Liver (tissue), 9 donors: Measurements from ENCODE around the gene POLR2B. TPM values are rescaled to one million over a fixed set of nuclear protein-coding genes. Genes with fewer than 3 reads are reported as not detected.

Experiments
- DNase-seq: peaks from one replicate; pipeline ENCODE4 v3.0.0-alpha.2; 2017; ENCODE audit warnings: low spot score
- H3K27ac ChIP-seq, 2 donors: one replicate each; pipeline ENCODE4 v1.7.0; 2013; ENCODE audit warnings: inconsistent platforms in 2 of 2, low read length in 2 of 2, control low read depth in 1 of 2, low read depth in 1 of 2, mild to moderate bottlenecking in 1 of 2
- H3K27me3 ChIP-seq, 4 donors: one replicate each; pipeline versions ENCODE4 v1.6.1 to v1.7.0; 2013; ENCODE audit warnings: low read length in 3 of 4, inconsistent platforms in 1 of 4, mild to moderate bottlenecking in 1 of 4, moderate library complexity in 1 of 4; ENCODE audit not compliant: control insufficient read depth in 4 of 4, insufficient read depth in 4 of 4
- H3K36me3 ChIP-seq, 4 donors: one replicate each; pipeline versions ENCODE4 v1.6.1 to v1.7.0; 2013; ENCODE audit warnings: low read length in 3 of 4, mild to moderate bottlenecking in 3 of 4, low read depth in 1 of 4, moderate library complexity in 1 of 4; ENCODE audit not compliant: control insufficient read depth in 4 of 4, insufficient read depth in 3 of 4
- H3K4me1 ChIP-seq, 4 donors: one replicate each; pipeline versions ENCODE4 v1.6.1 to v1.7.0; 2013; ENCODE audit warnings: low read length in 3 of 4, mild to moderate bottlenecking in 3 of 4, moderate library complexity in 1 of 4; ENCODE audit not compliant: control insufficient read depth in 4 of 4, insufficient read depth in 4 of 4
- H3K4me3 ChIP-seq, 3 donors: one replicate each; pipeline versions ENCODE4 v1.6.1 to v1.7.0; 2013; ENCODE audit warnings: low read length in 3 of 3, control low read depth in 1 of 3, low read depth in 1 of 3, mild to moderate bottlenecking in 1 of 3
- H3K9ac ChIP-seq, 2 donors: one replicate each; pipeline ENCODE4 v1.7.0; 2013; ENCODE audit warnings: low read length in 2 of 2, mild to moderate bottlenecking in 2 of 2, moderate library complexity in 2 of 2, control low read depth in 1 of 2, low read depth in 1 of 2
- H3K9me3 ChIP-seq, 4 donors: one replicate each; pipeline versions ENCODE4 v1.6.1 to v1.7.0; 2013; ENCODE audit warnings: low read length in 3 of 4; ENCODE audit not compliant: control insufficient read depth in 4 of 4
- EGR1 ChIP-seq, 2 donors: IDR thresholded peaks; 2 replicates each; pipeline ENCODE4 v1.6.1; 2016 to 2018; ENCODE audit warnings: antibody characterized with exemption in 2 of 2, low read depth in 2 of 2
- FOXA1 ChIP-seq: IDR thresholded peaks from 2 replicates; pipeline ENCODE4 v1.6.1; 2016; ENCODE audit warnings: antibody characterized with exemption
- FOXA2 ChIP-seq: IDR thresholded peaks from 2 replicates; pipeline ENCODE4 v1.6.1; 2016; ENCODE audit warnings: antibody characterized with exemption
- GABPA ChIP-seq, 2 donors: IDR thresholded peaks in 1 of 2; conservative IDR thresholded peaks in 1 of 2; 2 replicates each; pipeline ENCODE4 v1.6.1; 2016; ENCODE audit warnings: antibody characterized with exemption in 2 of 2, mild to moderate bottlenecking in 1 of 2, moderate library complexity in 1 of 2
- HNF4A ChIP-seq, 2 donors: conservative IDR thresholded peaks; 2 replicates each; pipeline ENCODE4 v1.6.1; 2016; ENCODE audit warnings: antibody characterized with exemption in 2 of 2, mild to moderate bottlenecking in 2 of 2
- HNF4G ChIP-seq: IDR thresholded peaks from 2 replicates; pipeline ENCODE4 v1.6.1; 2016; ENCODE audit warnings: antibody characterized with exemption
- JUND ChIP-seq, 2 donors: IDR thresholded peaks; 2 replicates each; pipeline ENCODE4 v1.6.1; 2016; ENCODE audit warnings: antibody characterized with exemption in 2 of 2
- MAX ChIP-seq: IDR thresholded peaks from 2 replicates; pipeline ENCODE4 v1.6.1; 2016; ENCODE audit warnings: antibody characterized with exemption
- NR2F2 ChIP-seq: IDR thresholded peaks from 2 replicates; pipeline ENCODE4 v1.6.1; 2016; ENCODE audit warnings: antibody characterized with exemption
- RAD21 ChIP-seq, 2 donors: IDR thresholded peaks; 2 replicates each; pipeline ENCODE4 v1.6.1; 2016; ENCODE audit warnings: antibody characterized with exemption in 2 of 2, mild to moderate bottlenecking in 2 of 2
- RXRA ChIP-seq, 2 donors: IDR thresholded peaks; 2 replicates each; pipeline ENCODE4 v1.6.1; 2017 to 2018; ENCODE audit warnings: antibody characterized with exemption in 2 of 2, mild to moderate bottlenecking in 1 of 2
- SP1 ChIP-seq: IDR thresholded peaks from 2 replicates; pipeline ENCODE4 v1.6.1; 2018; ENCODE audit warnings: antibody characterized with exemption, mild to moderate bottlenecking
- TAF1 ChIP-seq: conservative IDR thresholded peaks from 2 replicates; pipeline ENCODE4 v1.6.1; 2016; ENCODE audit warnings: antibody characterized with exemption, mild to moderate bottlenecking
- YY1 ChIP-seq: IDR thresholded peaks from 2 replicates; pipeline ENCODE4 v1.6.1; 2016; ENCODE audit warnings: antibody characterized with exemption, mild to moderate bottlenecking
- WGBS: extraction: QIAGEN DNeasy Blood & Tissue Kit; methylation state at CpG from one replicate; pipeline ENCODE4 v1.1.7; 2013; 5-methylcytosine and 5-hydroxymethylcytosine counted together
- polyA plus RNA-seq, 2 donors: library from polyadenylated mRNA; stranded (reverse) in 1 of 2; unstranded in 1 of 2; fragments of 200-250 nt in 1 of 2; fragments of >200 nt in 1 of 2; fragmentation: Nextera tagmentation in 1 of 2; extraction: Ambion mirVana in 1 of 2; gene quantifications; one replicate each; pipeline versions ENCODE4 v1.2.1 to v1.2.3, GENCODE V29; 2013 to 2015
- total RNA-seq, 2 donors: library from RNA; depleted of rRNA; stranded (reverse); fragments of >200 nt; gene quantifications; one replicate each; pipeline ENCODE4 v1.2.3, GENCODE V29; 2014
- TF ChIP-seq, protein P1 (sequence below): fragments of 150-350 bp; IDR thresholded peaks from 2 replicates; pipeline ENCODE4 v1.5.1; 2017; ENCODE audit warnings: improper control_type of control experiment, low read depth, low read length; ENCODE audit not compliant: missing input control
- TF ChIP-seq, protein P2 (sequence below): IDR thresholded peaks from 2 replicates; pipeline ENCODE4 v1.6.1; 2016; ENCODE audit warnings: antibody characterized with exemption
- TF ChIP-seq, protein P3 (sequence below): IDR thresholded peaks from 2 replicates; pipeline ENCODE4 v1.6.1; 2016; ENCODE audit warnings: antibody characterized with exemption
- TF ChIP-seq, protein P4 (sequence below): IDR thresholded peaks from 2 replicates; pipeline ENCODE4 v1.6.1; 2016; ENCODE audit warnings: antibody characterized with exemption, mild to moderate bottlenecking
- donor health status: healthy.
- donor health status: healthy.
- donor health status: healthy.
- donor health status: healthy.
- donor health status: healthy.

POLR2B gene
- total and polyA plus RNA-seq, 4 donors = 16.6 to 64.4 (median 40.0) TPM

DNA sequence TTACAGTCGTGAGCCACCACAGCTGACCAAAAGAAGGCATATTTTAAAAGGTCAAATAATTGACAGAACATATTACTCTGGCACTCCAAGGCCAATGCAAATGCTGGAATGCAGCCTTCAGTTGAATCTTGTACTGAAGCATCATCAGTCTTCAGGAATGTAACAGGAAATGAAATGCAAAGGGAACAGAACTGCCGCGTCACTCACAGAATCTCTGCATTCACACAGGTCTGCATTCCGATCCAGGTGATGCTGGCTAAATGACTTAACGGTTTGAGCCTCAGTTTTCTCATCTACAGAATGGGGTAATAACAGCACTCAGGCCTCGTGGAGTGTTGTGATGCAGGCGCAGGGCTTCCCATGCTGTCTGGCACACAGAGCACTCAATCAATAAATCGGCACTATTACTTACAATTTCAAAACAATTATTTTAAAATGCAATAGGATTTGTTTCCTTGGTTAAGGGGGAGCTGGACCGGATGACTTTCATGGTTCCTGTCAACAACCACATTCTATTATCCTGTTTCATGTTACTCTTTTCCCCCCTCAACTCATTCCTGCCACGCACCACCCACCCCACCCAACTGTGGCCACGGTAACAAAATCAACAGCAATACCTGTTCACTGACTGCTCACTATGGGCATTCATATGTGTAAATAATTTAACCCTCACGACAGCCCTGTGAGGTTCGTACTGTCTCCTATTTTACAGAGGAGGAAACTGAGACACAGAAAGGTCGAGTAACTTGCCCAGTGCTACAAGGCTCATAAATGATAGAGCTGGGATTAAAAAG is 99.1 kb downstream of the POLR2B start:
- WGBS = 71% methylated on average over 14 of the region's 14 CpGs
- H3K27me3 ChIP-seq = peaks cover 0 to 4% (median 0%) of the 10 kb centered on the region in 4 donors
- TF ChIP-seq, protein P1, sequence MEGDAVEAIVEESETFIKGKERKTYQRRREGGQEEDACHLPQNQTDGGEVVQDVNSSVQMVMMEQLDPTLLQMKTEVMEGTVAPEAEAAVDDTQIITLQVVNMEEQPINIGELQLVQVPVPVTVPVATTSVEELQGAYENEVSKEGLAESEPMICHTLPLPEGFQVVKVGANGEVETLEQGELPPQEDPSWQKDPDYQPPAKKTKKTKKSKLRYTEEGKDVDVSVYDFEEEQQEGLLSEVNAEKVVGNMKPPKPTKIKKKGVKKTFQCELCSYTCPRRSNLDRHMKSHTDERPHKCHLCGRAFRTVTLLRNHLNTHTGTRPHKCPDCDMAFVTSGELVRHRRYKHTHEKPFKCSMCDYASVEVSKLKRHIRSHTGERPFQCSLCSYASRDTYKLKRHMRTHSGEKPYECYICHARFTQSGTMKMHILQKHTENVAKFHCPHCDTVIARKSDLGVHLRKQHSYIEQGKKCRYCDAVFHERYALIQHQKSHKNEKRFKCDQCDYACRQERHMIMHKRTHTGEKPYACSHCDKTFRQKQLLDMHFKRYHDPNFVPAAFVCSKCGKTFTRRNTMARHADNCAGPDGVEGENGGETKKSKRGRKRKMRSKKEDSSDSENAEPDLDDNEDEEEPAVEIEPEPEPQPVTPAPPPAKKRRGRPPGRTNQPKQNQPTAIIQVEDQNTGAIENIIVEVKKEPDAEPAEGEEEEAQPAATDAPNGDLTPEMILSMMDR = no peak
- TF ChIP-seq, protein P2, sequence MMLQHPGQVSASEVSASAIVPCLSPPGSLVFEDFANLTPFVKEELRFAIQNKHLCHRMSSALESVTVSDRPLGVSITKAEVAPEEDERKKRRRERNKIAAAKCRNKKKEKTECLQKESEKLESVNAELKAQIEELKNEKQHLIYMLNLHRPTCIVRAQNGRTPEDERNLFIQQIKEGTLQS = no peak
- TF ChIP-seq EGR1 (IDR thresholded peaks at IDR 0.05; ENCODE audit: low read depth in 2 of 2) (no peak), JUND (IDR thresholded peaks at IDR 0.05) (no peak), TAF1 (no peak), RXRA (IDR thresholded peaks at IDR 0.05) (no peak), RAD21 (IDR thresholded peaks at IDR 0.05) (no peak), HNF4A (conservative IDR thresholded peaks at IDR 0.05) (no peak), MAX (no peak), SP1 (no peak), YY1 (no peak), HNF4G (no peak), FOXA1 (no peak), GABPA (IDR thresholded peaks at IDR 0.05 in 1 of 2, conservative IDR thresholded peaks at IDR 0.05 in 1 of 2) (no peak), FOXA2 (no peak), NR2F2 (no peak)
- TF ChIP-seq, protein P3, sequence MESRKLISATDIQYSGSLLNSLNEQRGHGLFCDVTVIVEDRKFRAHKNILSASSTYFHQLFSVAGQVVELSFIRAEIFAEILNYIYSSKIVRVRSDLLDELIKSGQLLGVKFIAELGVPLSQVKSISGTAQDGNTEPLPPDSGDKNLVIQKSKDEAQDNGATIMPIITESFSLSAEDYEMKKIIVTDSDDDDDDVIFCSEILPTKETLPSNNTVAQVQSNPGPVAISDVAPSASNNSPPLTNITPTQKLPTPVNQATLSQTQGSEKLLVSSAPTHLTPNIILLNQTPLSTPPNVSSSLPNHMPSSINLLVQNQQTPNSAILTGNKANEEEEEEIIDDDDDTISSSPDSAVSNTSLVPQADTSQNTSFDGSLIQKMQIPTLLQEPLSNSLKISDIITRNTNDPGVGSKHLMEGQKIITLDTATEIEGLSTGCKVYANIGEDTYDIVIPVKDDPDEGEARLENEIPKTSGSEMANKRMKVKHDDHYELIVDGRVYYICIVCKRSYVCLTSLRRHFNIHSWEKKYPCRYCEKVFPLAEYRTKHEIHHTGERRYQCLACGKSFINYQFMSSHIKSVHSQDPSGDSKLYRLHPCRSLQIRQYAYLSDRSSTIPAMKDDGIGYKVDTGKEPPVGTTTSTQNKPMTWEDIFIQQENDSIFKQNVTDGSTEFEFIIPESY = no peak
- TF ChIP-seq, protein P4, sequence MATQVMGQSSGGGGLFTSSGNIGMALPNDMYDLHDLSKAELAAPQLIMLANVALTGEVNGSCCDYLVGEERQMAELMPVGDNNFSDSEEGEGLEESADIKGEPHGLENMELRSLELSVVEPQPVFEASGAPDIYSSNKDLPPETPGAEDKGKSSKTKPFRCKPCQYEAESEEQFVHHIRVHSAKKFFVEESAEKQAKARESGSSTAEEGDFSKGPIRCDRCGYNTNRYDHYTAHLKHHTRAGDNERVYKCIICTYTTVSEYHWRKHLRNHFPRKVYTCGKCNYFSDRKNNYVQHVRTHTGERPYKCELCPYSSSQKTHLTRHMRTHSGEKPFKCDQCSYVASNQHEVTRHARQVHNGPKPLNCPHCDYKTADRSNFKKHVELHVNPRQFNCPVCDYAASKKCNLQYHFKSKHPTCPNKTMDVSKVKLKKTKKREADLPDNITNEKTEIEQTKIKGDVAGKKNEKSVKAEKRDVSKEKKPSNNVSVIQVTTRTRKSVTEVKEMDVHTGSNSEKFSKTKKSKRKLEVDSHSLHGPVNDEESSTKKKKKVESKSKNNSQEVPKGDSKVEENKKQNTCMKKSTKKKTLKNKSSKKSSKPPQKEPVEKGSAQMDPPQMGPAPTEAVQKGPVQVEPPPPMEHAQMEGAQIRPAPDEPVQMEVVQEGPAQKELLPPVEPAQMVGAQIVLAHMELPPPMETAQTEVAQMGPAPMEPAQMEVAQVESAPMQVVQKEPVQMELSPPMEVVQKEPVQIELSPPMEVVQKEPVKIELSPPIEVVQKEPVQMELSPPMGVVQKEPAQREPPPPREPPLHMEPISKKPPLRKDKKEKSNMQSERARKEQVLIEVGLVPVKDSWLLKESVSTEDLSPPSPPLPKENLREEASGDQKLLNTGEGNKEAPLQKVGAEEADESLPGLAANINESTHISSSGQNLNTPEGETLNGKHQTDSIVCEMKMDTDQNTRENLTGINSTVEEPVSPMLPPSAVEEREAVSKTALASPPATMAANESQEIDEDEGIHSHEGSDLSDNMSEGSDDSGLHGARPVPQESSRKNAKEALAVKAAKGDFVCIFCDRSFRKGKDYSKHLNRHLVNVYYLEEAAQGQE = no peak
- H3K4me3 ChIP-seq = no peak overlapping the region
- no peak for DNase-seq
- H3K9me3 ChIP-seq = no peaks in the 10 kb centered on the region
- no peaks in the 10 kb centered on the region for H3K36me3 ChIP-seq
- no peak overlapping the region for H3K9ac ChIP-seq
- H3K27ac ChIP-seq = no peak overlapping the region
- no peaks in the 10 kb centered on the region for H3K4me1 ChIP-seq
